OCI-LY3 (cell line): Measurements from ENCODE around the gene NR5A1.

Source experiments
- H2AFZ ChIP-seq: fragments of 200-600, 300-600 bp; shearing (Covaris generic); 2 replicates; pipeline ENCODE4 v1.6.0; 2014; ENCODE audit warnings: antibody characterized with exemption, low read depth, low read length
- H3K27ac ChIP-seq: fragments of 200-600, 300-600 bp; sonication (generic); 2 replicates; pipeline ENCODE4 v1.5.1; 2014; ENCODE audit warnings: mild to moderate bottlenecking, low read length, moderate library complexity, mixed read lengths
- H3K27me3 ChIP-seq: fragments of 200-600, 300-600 bp; sonication (generic); 2 replicates; pipeline ENCODE4 v1.6.1; 2014; ENCODE audit warnings: low read depth, low read length, mixed read lengths
- H3K36me3 ChIP-seq: fragments of 200-600, 300-600 bp; sonication (generic); replicated peaks from 2 replicates; pipeline ENCODE3; 2014; ENCODE audit warnings: low read depth, low read length, mixed read lengths
- H3K4me1 ChIP-seq: fragments of 300-600, 200-600 bp; sonication (generic); 2 replicates; pipeline ENCODE4 v1.6.1; 2014; ENCODE audit warnings: low read length, mixed read lengths
- H3K4me2 ChIP-seq: fragments of 200-600, 300-600 bp; sonication (generic); 2 replicates; pipeline ENCODE4 v1.6.1; 2014; ENCODE audit warnings: low read length, mixed read lengths
- H3K4me3 ChIP-seq: fragments of 300-600, 200-600 bp; sonication (generic); 2 replicates; pipeline ENCODE4 v1.5.1; 2014; ENCODE audit warnings: antibody characterized with exemption, mild to moderate bottlenecking, low read length, moderate library complexity
- H3K79me2 ChIP-seq: fragments of 300-600, 200-600 bp; shearing (Covaris generic); 2 replicates; pipeline ENCODE4 v1.6.1; 2014; ENCODE audit warnings: mild to moderate bottlenecking, low read length, mixed read lengths
- H3K9ac ChIP-seq: fragments of 300-600, 200-600 bp; shearing (Covaris generic); 2 replicates; pipeline ENCODE4 v1.6.0; 2014; ENCODE audit warnings: mild to moderate bottlenecking, low read length, moderate library complexity
- H3K9me3 ChIP-seq: fragments of 200-600, 300-600 bp; shearing (Covaris generic); 2 replicates; pipeline ENCODE4 v1.6.1; 2014; ENCODE audit warnings: low read length, mixed read lengths; ENCODE audit not compliant: insufficient read depth
- H4K20me1 ChIP-seq: fragments of 200-600, 300-600 bp; sonication (generic); 2 replicates; pipeline ENCODE4 v1.6.1; 2016; ENCODE audit warnings: low read length, mixed read lengths; ENCODE audit not compliant: insufficient read depth
- CTCF ChIP-seq: fragments of 200-600, 300-600 bp; sonication (generic); IDR thresholded peaks from 2 replicates; pipeline ENCODE4 v1.5.1; 2014; ENCODE audit warnings: antibody characterized with exemption, low read length, low read depth
- EZH2phosphoT487 ChIP-seq: fragments of 200-600 bp; shearing (Covaris generic); IDR thresholded peaks from 2 replicates; pipeline ENCODE4 v1.6.1; 2018; ENCODE audit warnings: antibody characterized with exemption, mixed run types, low read depth

NR5A1 gene

GRCh38 chr9:124470306-124470705, 36.9 kb downstream of the NR5A1 start:
- Histone ChIP-seq H3K4me3 (no peak overlapping the region), H3K4me2 (no peak overlapping the region), H3K27ac (no peak overlapping the region), H3K27me3 (no peaks in the 10 kb centered on the region), H4K20me1 (no peaks in the 10 kb centered on the region), H3K36me3 (no peaks in the 10 kb centered on the region), H3K9me3 (no peaks in the 10 kb centered on the region), H3K9ac (no peak overlapping the region), H3K79me2 (no peaks in the 10 kb centered on the region), H3K4me1 (no peaks in the 10 kb centered on the region), H2AFZ (no peak overlapping the region)
- no peak for TF ChIP-seq CTCF
- TF ChIP-seq EZH2phosphoT487: no peak

- Histone ChIP-seq H3K9ac (no peak overlapping the region), H3K4me2 (no peak overlapping the region)
Measured at GRCh38 chr9:124469011-124469832, 38.0 kb downstream of the NR5A1 start.

GRCh38 chr9:124468061-124468740, 39.0 kb downstream of the NR5A1 start:
- H3K27me3 ChIP-seq: peaks cover 3% of the 10 kb centered on the region; the same call in 1 of the 2 replicates
- TF ChIP-seq CTCF (no peak), EZH2phosphoT487 (no peak)

More at GRCh38 chr9:124469011-124469832, 38.0 kb downstream of the NR5A1 start:
- Histone ChIP-seq H3K79me2 (no peaks in the 10 kb centered on the region), H3K27me3 (no peaks in the 10 kb centered on the region; the same call in 1 of the 2 replicates), H2AFZ (no peak overlapping the region), H3K9me3 (no peaks in the 10 kb centered on the region), H3K4me3 (no peak overlapping the region), H3K27ac (no peak overlapping the region), H3K4me1 (no peaks in the 10 kb centered on the region), H4K20me1 (no peaks in the 10 kb centered on the region), H3K36me3 (no peaks in the 10 kb centered on the region)
- no peak for TF ChIP-seq CTCF
- no peak for TF ChIP-seq EZH2phosphoT487

GRCh38 chr9:124467410-124468060, 39.7 kb downstream of the NR5A1 start:
- no peaks in the 10 kb centered on the region for H3K9me3 ChIP-seq
- no peak overlapping the region for H3K27ac ChIP-seq
- H3K27me3 ChIP-seq: peaks cover 4% of the 10 kb centered on the region; the same call in 1 of the 2 replicates
- no peaks in the 10 kb centered on the region for H3K4me1 ChIP-seq
- no peak for TF ChIP-seq EZH2phosphoT487
- TF ChIP-seq CTCF: no peak
- H4K20me1 ChIP-seq: no peaks in the 10 kb centered on the region
- no peaks in the 10 kb centered on the region for H3K79me2 ChIP-seq
- H3K4me3 ChIP-seq: no peak overlapping the region
- H3K4me2 ChIP-seq: no peak overlapping the region
- no peak overlapping the region for H3K9ac ChIP-seq
- H3K36me3 ChIP-seq: no peaks in the 10 kb centered on the region
- no peak overlapping the region for H2AFZ ChIP-seq

More at GRCh38 chr9:124468061-124468740, 39.0 kb downstream of the NR5A1 start:
- Histone ChIP-seq H3K79me2 (no peaks in the 10 kb centered on the region), H3K36me3 (no peaks in the 10 kb centered on the region), H3K4me1 (no peaks in the 10 kb centered on the region), H3K27ac (no peak overlapping the region), H3K9me3 (no peaks in the 10 kb centered on the region), H2AFZ (no peak overlapping the region), H3K4me2 (no peak overlapping the region), H3K9ac (no peak overlapping the region), H4K20me1 (no peaks in the 10 kb centered on the region), H3K4me3 (no peak overlapping the region)
